Measurements from ENCODE around the gene GNA14.
A peak's percentile ranks its signal among the peaks of the same experiment; 100 is the strongest.
"Not testable (repeated sequence)": the region's sequence is repeated elsewhere in the genome, so short reads cannot be mapped to it uniquely, and the experiment has no call there.

GNA14 gene

DNA sequence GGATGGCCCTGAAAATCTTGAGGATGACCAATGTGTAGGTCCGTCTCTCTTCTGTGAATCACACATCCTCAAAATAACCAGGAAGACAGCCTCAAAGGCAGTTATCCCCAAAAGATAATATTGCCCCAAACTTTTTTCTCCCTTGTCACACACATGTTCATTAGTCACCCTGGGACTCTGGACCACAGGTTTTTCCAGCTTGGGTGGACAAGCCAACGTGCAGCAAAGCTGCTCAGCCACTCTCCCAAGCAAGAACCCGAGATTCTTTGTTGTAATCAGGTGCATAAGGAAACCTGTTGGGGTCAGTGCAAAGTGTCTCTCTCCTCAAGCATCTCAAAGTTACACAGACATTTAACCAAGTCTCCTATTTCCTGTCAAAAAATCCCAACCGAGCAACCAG is 196.6 kb downstream of the GNA14 start:
- no peak overlapping the region for H3K27ac ChIP-seq
- TF ChIP-seq, protein P1, sequence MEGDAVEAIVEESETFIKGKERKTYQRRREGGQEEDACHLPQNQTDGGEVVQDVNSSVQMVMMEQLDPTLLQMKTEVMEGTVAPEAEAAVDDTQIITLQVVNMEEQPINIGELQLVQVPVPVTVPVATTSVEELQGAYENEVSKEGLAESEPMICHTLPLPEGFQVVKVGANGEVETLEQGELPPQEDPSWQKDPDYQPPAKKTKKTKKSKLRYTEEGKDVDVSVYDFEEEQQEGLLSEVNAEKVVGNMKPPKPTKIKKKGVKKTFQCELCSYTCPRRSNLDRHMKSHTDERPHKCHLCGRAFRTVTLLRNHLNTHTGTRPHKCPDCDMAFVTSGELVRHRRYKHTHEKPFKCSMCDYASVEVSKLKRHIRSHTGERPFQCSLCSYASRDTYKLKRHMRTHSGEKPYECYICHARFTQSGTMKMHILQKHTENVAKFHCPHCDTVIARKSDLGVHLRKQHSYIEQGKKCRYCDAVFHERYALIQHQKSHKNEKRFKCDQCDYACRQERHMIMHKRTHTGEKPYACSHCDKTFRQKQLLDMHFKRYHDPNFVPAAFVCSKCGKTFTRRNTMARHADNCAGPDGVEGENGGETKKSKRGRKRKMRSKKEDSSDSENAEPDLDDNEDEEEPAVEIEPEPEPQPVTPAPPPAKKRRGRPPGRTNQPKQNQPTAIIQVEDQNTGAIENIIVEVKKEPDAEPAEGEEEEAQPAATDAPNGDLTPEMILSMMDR (conservative IDR thresholded peaks at IDR 0.05), result no peak

DNA sequence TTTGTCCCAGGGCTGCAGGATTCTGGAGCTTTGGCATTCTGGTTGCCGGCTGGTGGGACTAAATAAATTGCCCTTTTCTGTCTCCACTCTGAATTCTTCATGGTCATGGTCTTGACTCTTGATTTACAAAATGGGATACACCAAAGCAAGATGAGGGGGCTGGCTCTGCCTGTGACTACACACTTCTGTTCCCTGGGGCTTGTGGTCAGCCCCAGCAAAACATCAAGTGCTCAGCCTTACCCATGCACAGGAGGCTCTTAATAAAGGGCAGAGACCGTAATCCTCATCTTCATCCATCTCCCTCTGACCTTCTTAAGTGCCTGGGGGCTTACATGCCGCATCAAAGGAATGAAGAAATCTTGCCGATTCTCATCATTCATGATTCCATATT is 198.0 kb downstream of the GNA14 start:
- H3K27ac ChIP-seq, result no peak overlapping the region
- TF ChIP-seq, protein P1 (conservative IDR thresholded peaks at IDR 0.05), result no peak

DNA sequence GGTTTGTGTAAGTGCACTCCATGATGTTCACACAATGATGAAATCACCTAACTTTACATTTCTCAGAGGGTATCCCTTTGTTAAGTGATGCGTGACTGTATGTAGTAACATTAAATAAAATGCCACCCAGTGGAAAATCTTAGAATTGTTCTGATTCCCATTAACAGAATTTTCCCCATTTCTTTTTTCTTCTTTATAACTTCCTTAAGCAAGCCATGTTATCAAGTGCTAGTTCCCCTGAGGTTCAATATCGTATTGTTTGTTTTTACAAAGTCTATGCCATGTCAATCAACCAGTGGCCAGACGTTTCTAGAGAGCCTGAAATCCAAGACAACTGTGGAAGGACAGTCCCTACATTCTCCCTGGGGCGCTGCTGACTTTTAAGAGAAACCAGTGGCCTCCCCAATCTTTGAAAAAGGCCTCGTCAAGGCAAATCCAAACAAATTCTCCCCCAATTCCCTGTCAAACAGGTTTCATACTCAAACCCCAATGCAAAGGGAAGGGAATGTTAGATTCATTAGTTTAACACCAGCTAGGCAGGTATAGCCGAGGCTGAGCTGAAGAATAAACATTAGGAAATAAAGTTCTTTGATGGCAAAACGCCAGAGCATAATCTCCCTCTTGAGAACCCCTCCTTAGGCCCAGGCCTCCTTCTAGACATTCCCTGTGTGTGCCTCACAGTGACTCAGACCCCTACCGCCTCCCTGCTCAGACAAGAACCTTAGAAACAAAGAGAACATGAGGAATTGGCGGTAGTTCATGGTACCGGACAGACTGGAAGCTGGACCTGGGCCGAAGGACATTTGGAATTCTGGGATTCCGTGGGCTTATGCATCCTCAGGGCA is 198.7 kb downstream of the GNA14 start:
- TF ChIP-seq, protein P1 (conservative IDR thresholded peaks at IDR 0.05), result 0 out of 2 replicates have a peak, but pooled peaks have one; percentile 12
- no peak overlapping the region for H3K27ac ChIP-seq

DNA sequence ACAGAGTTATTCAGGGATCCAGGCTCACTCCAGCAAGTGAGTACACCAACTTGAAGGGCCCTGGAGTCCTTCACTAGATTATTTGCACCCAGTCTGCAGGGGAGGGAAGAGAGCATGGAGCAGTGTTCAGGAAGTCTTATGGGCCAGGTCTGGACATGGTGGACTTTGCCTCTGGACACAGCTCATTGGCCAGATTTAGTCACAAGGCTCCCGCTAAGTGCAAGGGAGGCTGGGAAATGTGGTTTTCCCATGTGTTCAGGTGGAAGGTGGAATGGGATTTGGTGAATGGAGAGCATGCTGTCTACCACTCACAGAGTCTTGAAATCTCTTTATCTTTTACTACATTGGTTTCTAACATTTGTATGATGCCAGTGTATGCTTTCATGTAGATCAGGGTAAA is 200.5 kb downstream of the GNA14 start:
- no peak overlapping the region for H3K27ac ChIP-seq
- TF ChIP-seq, protein P1 (conservative IDR thresholded peaks at IDR 0.05), result no peak

DNA sequence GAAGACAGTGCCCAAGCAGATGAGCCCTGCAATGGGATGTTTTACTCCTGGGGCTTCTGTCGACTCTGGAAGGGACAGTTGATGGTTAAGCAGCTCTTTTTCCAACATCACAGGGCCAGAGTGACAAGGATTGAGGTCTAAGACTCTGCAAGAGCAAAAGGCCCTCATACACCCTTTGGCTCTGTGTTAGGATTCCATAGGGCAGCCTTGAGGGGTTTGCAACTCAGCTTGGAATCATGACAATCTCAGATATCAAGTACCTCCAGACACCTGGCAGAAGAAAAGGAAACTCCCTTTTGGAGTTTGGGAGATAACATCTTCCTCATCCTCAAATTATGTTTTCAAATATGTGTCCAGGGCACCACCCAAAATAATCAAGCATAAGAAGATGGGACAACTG is 205.7 kb downstream of the GNA14 start:
- no peak overlapping the region for H3K27ac ChIP-seq
- TF ChIP-seq, protein P1 (conservative IDR thresholded peaks at IDR 0.05), result no peak

DNA sequence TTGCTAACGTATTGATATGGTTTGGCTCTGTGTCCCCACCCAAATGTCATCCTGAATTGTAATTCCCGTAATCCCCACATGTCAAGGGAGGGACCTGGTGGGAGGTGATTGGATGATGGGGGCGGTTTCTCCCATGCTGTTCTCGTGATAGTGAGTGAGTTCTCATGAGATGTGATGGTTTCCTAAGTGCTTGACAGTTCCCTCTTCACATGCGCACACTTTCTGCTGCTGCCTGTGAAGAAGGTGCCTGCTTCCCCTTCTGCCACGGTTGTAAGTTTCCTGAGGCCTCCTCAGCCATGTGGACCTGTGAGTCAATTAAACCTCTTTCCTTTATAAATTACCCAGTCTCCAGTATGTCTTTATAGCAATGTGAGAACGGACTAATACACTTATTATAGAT is 207.0 kb downstream of the GNA14 start:
- not testable (repeated sequence) for H3K27ac ChIP-seq

DNA sequence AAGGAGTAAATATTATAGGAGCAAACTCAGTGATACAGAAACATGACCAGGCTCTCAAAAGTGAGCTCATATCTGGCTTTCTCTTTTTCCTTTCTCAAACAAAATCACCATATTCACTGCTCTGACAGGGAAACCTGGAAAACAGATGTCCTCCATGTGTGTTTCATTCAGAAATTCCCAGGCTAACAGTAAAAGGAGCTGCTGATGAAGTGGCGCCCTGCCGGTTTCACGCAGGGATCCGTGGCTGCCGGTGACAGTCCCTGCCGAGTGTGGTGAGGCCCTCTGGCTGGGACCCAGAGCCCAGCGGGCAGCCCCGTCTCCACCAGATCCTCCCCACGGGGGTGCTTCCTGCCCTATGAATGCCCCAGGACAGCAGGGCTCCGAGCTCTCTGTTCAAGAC is 208.1 kb downstream of the GNA14 start:
- TF ChIP-seq, protein P1 (conservative IDR thresholded peaks at IDR 0.05), result no peak
- H3K27ac ChIP-seq, result no peak overlapping the region

DNA sequence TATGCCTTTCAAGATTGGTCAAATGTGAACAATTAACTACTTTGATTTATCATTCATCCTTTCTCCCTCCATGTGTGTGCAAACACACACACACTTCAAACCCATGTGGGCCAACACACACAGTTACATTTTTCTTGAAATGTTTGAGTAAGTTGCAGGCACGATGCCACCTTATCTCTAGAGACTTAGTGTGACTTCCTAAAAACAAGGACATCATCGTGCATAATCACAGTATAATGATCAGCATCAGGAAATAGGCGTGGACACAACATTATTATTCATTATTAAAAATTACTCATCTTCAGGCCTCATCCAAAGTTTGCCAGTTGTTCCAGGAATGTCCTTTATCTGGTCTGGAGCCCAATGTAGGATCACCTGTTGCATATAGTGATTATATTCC is 209.5 kb downstream of the GNA14 start:
- TF ChIP-seq, protein P1 (conservative IDR thresholded peaks at IDR 0.05), result no peak
- no peak overlapping the region for H3K27ac ChIP-seq
